HG02938 (cell line): Measurements from ENCODE around the gene COBLL1.
"Not testable (repeated sequence)": the region's sequence is repeated elsewhere in the genome, so short reads cannot be mapped to it uniquely, and the experiment has no call there.

Source experiments
- ATAC-seq: cut with Tn5 transposase; IDR thresholded peaks from one replicate; pipeline ENCODE4 v1.9.1; 2021; ENCODE audit warnings: mild to moderate bottlenecking, moderate library complexity; ENCODE audit not compliant: unreplicated experiment

COBLL1 gene

GRCh38 chr2:164719996-164720941 is 121.4 kb downstream of the COBLL1 start:
- ATAC-seq = no peak

DNA sequence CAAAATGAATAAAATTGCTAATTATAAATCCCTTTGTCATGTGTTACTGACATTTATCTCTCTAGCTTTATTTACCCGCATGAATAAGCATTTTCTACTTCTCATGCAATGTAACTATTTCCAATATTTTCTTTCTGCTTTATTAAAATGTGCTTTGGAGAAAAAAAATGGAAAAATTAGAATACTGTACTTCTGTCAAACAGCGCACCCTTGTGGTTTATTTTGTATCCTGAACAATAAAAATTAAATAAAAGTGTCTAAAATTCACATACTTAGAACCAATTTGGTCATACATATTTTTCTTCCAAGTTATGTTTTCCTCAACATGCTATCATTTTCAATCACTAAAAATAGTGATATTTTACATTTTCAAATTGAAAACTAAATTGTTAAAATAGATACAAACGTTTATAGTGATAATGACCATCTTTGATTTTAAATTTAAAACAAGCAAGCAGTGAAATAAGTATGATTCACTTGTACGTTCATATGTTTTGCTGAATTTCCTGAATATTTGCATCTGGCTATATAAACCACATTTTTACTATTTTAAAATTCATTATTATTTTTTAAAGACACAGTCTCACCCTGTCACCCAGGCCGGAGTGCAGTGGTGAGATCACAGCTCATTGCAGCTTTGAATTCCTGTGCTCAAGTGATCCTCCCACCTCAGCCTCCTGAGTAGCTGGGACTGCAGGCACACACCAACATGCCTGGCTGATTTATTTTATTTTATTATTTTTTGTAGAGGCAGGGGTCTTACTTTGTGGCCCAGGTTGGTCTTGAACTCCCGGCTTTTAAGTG is 124.4 kb downstream of the COBLL1 start:
- ATAC-seq = no peak

GRCh38 chr2:164714471-164714870 is 127.2 kb downstream of the COBLL1 start:
- no peak for ATAC-seq

DNA sequence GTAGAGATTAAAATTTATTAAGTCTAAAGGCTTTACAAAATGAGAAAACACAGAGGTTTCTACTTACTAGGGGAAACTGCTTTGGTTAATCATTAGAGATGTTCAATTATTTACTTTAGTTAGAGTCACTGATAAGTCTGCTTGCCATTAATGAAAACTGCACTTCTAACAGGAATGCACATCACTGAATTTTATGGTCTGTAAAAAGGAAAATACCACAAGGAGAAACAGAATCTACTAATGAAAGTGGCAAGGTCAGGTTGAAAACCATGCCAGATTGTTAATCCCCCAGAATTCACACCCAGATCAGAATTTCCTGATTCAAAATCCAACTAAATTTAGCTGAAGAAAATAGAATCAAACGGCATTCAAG is 129.9 kb downstream of the COBLL1 start:
- peak; percentile 69 for ATAC-seq

GRCh38 chr2:164710837-164711765 is 130.5 kb downstream of the COBLL1 start:
- peak; percentile 54 for ATAC-seq

GRCh38 chr2:164710252-164710836 is 131.3 kb downstream of the COBLL1 start:
- ATAC-seq = not testable (repeated sequence)

DNA sequence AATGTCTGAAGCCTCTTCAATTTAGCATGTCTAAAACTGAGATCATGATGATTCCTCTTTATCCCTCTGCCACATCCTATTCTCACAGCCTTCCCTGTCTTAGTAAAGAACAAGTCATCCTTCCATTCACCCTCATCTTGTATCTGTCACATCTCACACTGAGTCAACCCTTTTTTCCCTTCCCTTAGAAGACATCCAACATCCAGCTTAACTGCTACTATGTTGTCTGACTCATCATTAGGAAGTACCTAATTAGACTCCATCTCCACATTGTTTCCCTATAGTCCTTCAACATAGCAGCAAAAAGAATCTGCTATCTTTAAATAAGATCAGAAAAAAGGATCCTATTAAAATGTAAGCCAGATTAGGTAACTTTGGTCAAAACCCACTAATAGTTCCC is 135.1 kb downstream of the COBLL1 start:
- ATAC-seq = no peak

DNA sequence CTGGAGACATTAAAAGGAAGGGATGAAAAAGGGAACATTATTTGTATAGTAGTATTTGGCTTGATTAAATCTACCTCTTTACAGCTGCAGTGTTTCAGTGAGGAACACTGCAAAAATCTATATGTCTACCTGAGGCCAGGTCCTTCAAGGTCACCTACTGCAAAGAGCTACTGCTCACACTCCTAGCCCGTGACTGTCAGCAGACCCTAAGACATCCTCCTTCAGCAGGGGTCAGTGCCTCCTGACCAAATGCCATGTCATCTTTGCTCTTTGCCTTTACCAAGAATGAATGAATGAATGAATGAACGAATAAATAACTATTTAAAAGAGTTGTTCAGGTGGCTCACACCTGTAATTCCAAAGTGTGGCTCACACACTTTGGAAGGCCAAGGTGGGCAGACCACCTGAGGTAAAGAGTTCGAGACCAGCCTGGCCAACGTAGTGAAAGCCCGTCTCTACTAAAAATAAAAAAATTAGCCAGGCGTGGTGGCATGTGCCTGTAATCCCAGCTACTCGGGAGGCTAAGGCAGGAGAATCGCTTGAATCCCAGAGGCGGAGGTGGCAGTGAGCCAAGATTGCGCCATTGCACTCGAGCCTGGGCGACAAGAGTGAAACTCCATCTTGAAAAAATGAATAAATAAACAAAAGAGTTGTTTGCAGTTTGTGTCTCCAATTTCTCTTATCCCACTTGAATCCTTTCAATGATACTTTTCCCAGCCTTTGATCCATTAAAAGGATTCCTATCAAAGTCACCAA is 136.0 kb downstream of the COBLL1 start:
- ATAC-seq = no peak

DNA sequence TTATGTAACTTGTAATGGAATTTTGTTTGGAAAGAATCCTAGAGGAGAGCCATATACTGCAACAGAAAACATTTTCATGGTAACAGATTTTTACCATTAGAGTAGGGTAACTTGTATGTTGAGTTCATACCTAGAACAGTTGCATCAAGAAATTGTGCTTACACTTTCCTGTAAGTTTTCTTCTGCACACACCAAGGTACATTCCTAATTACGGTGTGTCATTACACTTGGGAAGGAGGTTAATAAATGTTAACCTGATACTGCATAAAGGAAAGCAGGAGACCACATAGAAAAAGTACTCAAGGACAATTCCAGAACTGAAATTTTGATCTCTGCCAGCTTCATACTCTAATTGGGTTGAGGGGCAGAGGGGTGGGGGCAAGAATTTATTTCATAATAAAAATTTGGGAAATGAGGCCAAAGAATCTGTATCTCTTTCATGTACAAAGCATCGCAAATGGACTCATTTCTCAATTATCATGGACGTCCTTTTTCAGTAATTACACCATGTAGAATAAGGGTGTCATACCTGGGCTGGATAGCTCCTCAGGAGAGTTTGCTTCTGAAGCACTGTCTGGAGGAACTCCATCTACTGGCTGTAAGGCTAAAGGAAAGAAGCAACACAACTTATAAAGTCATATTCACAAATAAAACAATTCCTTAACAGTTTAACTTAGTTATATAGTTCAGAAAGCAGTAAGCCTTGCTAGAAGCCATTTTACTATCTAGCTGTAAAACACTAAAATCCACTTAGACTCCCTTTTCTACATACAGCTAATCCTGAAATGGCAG is 137.5 kb downstream of the COBLL1 start:
- ATAC-seq = no peak

- ATAC-seq = no peak
Observed at GRCh38 chr2:164701565-164701964, 140.1 kb downstream of the COBLL1 start.

GRCh38 chr2:164700390-164700789 is 141.2 kb downstream of the COBLL1 start:
- no peak for ATAC-seq

DNA sequence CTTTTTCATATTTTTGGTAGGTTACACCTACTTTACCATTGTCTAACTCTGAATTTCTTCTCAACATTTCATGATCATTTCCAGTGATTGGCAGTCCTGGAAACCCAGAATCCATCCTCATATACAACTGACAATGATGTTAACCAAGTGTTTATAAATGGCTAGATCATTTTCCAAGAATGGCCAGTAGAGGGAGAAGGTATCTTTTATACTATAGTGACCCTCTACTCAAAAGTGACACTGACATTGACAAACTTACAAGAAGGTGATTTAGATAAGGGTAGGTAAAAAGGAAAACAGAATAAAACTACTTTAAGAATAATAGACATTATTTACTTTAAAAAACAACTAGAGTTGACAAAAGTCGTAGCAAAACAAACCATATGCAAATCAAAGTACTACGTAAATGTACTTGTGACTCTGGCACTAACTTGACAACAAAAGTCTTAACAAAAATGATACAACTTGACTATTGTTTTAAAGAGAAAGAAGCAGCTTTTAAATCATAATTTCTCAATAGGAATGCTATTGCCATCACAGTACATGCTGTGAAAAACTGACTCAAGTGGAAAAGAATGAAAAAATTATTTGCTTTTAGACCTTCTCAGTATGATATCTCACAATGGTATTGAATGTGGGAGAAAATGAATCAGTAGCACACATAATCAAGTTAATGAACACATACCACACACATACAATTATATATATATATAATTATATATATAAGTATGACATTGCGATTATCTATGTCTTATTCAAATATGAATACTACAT is 143.7 kb downstream of the COBLL1 start:
- peak; percentile 72 for ATAC-seq

DNA sequence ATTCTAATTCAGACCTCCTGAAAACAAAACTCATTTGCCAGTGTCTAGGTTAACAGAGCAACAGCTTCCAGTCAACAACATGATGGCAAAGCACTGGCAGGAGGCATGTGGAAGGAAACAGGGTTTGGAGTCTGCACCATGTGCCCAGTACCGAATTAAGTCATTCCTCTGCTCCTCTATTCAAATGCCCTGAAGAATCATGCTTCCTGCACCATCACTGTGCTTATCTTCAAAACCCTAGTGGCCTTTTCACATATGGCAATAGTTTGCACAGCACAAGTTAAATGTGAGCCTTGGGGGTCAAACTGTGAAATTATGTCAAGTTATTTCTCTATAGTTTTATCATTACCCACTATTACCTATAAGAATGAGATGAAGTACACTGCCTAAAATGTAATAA is 145.0 kb downstream of the COBLL1 start:
- no peak for ATAC-seq

GRCh38 chr2:164694275-164694695 is 147.3 kb downstream of the COBLL1 start:
- ATAC-seq = no peak

DNA sequence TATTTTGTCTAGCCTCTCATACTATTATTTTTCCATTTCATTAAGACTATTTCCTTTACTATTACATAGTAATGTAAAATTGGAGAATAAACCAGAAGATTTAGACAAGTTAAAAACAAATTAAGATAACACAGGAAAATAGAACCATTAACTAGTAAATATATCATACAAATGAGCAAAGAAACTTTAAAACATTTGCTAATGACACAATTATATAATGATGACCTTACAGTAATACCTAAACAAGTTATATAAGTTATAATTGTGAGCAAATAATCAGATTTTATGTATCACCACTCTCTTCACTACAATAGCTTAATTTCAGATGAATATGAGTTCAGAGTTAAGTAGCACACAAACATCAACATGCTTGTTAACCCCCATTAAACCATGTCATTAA is 147.8 kb downstream of the COBLL1 start:
- ATAC-seq = no peak

DNA sequence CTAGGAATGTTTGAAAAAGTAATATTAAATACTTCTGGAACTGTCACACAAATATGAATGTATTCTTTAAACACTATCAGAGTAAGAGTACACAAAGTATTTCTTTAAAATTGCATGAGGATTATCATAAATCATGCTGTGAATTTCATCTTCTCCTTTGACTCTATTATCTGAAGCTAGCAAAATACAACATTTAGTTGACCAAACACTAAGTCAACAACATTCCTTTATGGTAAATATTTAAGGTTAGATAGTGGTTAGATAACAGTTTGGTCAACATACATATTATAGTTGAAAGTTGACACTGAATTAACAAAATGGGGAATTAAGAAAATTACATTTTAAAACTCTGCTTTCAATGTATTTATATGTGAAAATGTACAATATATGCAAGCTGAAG is 148.2 kb downstream of the COBLL1 start:
- no peak for ATAC-seq

DNA sequence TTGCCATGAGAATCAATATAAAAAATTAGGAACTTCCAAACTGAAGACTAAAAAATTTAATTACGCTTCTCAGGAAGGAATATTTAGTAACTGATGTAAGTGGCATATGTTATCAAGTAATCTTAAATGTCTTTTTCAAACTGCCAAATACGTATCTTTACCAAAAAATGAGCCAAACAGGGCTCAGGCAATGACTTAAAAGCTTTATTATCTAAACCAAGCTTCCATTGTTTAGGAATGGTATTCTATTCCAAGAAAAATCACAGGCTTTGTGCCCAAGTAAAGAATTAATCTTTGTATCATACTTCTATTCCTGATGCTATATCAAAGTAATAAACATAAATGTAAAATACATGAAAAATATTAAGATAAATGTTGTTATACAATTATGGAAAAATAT is 148.7 kb downstream of the COBLL1 start:
- ATAC-seq = no peak

- ATAC-seq = no peak
Observed at GRCh38 chr2:164692114-164692513, 149.5 kb downstream of the COBLL1 start.
